Measurements from ENCODE around the gene ADAT3. TPM values are rescaled to one million over a fixed set of nuclear protein-coding genes. Genes with fewer than 3 reads are reported as not detected.

ADAT3 gene
- total RNA-seq, 4 donors from 2014 or later, result 18.7 to 73.2 (median 30.3) TPM

DNA sequence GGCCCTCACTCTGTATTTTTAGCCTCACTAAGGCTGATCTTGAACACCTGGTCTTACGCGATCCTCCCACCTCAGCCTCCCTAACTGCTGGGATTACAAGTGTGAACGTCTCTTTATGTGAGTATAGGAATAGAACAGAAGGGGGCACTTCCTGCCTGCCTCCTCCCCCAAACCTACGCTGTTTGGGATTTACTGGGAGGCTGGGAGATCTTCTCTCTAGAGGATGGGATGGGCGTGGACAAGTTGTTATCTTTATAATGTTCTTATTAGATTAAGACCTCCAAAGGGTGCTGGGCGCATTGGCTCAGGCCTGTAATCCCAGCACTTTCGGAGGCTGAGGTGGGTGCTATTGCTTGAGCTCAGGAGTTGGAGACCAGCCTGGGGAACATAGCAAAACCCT lies 32.9 kb downstream of the ADAT3 start:
- DNase-seq, result no peak
- 71% methylated on average over 7 of the region's 7 CpGs; no CpG with 5 or more reads in 1 of the 2 donors for WGBS, 2 donors (ENCODE audit: low coverage in 1 of 2)
- no peaks in the 10 kb centered on the region for H3K36me3 ChIP-seq
- no peak overlapping the region for H3K4me3 ChIP-seq
- no peak overlapping the region for H3K27ac ChIP-seq
- peaks cover 13 to 23% (median 18%) of the 10 kb centered on the region in 4 donors for H3K4me1 ChIP-seq
- H3K27me3 ChIP-seq, result no peaks in the 10 kb centered on the region
- H3K9me3 ChIP-seq, result no peaks in the 10 kb centered on the region
- in situ Hi-C loops (cut with MboI; ENCODE audit: low pct_ligation_motif_present in 1 of 4, low pct_unique_long_range_greater_than_20kb in 1 of 4, low sequenced_read_pairs in 3 of 4) (no loop called here), intact Hi-C loops (cut with DNase I; ENCODE audit: low total_unique reads) (no loop called here)
- TF ChIP-seq POLR2AphosphoS5 (IDR thresholded peaks at IDR 0.05) (no peak), EP300 (IDR thresholded peaks at IDR 0.05; ENCODE audit: low read depth) (no peak), POLR2A (IDR thresholded peaks at IDR 0.05) (no peak)
- TF ChIP-seq, protein P1, sequence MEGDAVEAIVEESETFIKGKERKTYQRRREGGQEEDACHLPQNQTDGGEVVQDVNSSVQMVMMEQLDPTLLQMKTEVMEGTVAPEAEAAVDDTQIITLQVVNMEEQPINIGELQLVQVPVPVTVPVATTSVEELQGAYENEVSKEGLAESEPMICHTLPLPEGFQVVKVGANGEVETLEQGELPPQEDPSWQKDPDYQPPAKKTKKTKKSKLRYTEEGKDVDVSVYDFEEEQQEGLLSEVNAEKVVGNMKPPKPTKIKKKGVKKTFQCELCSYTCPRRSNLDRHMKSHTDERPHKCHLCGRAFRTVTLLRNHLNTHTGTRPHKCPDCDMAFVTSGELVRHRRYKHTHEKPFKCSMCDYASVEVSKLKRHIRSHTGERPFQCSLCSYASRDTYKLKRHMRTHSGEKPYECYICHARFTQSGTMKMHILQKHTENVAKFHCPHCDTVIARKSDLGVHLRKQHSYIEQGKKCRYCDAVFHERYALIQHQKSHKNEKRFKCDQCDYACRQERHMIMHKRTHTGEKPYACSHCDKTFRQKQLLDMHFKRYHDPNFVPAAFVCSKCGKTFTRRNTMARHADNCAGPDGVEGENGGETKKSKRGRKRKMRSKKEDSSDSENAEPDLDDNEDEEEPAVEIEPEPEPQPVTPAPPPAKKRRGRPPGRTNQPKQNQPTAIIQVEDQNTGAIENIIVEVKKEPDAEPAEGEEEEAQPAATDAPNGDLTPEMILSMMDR (IDR thresholded peaks at IDR 0.05), result no peak

DNA sequence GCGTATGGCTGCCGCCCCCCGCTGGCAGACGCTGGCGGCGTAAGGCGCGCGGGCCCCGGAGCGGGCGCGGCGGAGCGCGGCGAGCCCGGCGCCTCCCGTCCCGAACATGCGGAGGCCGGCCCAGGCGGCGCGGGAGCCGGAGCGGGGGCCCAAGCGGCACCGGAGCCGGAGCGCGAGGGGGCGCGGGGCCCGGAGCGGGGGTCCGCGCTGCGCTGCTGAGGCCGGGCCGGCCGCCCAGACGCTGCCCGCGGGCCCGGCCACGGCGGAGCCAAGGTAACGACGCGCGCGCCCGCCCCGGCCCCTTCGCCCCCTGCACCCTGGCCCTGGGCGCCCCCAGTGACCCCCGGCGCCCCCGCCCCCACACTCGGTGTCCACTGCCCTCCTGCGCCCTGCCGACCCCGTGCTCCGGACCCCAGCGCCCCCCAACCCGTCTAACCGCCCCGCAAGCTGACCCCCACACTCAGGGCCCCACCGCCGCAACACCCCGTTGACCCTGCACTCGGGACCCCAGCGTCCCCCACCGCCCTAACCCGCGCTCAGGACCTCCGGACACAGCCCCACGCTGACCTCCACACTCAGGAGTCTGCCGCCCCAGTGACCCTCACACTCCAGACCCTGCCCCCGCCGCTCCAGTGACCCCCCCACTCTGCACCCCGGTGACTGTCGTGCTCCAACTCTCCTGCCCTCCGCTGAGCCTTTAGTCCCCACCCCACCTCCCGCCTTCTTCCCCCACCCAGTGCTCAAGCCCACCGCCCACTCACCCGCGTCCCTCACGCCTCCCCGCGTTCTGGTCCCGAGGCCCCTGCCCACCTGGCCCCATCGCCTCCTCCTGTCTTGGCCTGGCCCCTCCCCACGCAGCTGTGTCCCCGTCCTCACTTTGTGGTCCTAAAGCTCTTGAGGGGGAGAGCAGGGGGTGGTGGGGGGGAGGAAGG lies 36.2 kb downstream of the ADAT3 start, which contains the start of gene CSNK1G2:
TSS of gene CSNK1G2 (plus strand) at position 27 of the 932 bp plus-strand sequence. CDS start 28,601 bp downstream, outside the sequence.
- TF ChIP-seq, protein P1 (IDR thresholded peaks at IDR 0.05), result no peak
- peak in 1 of 3 donors; percentile 3 for TF ChIP-seq POLR2AphosphoS5 (IDR thresholded peaks at IDR 0.05)
- Histone ChIP-seq H3K9me3 (no peaks in the 10 kb centered on the region), H3K4me3 (peak within 1 kb of the TSS; percentile 69 to 89 (median 84)), H3K27me3 (no peaks in the 10 kb centered on the region), H3K27ac (peak within 1 kb of the TSS; percentile 89 to 100 (median 96)), H3K36me3 (no peaks in the 10 kb centered on the region), H3K4me1 (peaks cover 18 to 41% (median 30%) of the 10 kb centered on the region in 4 donors)
- 2% methylated on average over 25 of the region's 97 CpGs; no CpG with 5 or more reads in 1 of the 2 donors for WGBS, 2 donors (ENCODE audit: low coverage in 1 of 2)
- peak; percentile 30 for DNase-seq
- in situ Hi-C loops (cut with MboI; ENCODE audit: low pct_ligation_motif_present in 1 of 4, low pct_unique_long_range_greater_than_20kb in 1 of 4, low sequenced_read_pairs in 3 of 4) (no loop called here), intact Hi-C loops (cut with DNase I; ENCODE audit: low total_unique reads) (no loop called here)

DNA sequence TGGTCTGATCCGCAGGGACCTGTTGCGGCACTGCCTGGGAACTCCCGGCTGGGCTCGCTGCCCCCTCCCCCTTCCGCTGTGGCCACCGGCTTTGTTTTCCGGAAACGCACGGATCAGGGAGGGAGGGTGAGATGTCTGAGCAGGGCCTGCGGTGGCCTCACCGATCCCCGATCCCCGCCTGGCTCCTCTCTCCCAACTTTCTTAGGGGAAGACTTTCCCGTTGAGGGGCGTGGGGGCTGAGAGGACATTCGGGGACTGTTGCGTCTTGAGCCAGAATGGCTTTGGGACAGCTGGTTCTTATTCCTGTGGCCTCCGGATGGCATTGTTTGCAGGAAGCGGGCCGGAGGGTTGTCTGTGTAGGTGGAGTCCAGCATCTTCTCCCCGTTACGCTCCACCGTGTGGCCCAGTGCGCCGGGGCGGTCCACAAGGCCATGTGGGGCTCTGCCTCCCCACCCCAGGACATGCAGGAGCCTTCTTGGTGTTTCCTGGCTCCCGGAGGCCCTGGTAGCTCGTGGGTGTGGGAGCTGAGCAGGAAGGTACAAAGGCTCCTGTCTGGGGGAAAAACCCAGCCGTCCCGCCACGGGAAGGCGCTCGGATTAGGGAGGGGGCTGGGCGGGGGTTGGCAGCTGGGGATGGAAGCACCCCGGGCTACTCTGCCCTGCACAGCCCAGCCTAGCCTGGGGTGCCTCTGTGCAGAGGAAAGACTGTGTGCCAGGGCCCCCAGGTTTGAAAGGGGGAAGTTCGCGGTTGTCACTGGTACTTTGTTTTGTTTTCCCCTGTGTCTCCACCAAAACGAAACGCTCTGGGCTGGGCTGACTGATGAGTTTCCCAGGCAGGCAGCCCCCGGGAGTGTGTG lies 37.1 kb downstream of the ADAT3 start:
- whole genome bisulfite sequencing, 2 donors (ENCODE audit: low coverage in 1 of 2), result 1% methylated on average over 34 of the region's 40 CpGs; no CpG with 5 or more reads in 1 of the 2 donors
- Histone ChIP-seq H3K27ac (peak overlapping the region; percentile 89 to 100 (median 96)), H3K4me1 (peaks cover 18 to 41% (median 30%) of the 10 kb centered on the region in 4 donors), H3K27me3 (no peaks in the 10 kb centered on the region), H3K4me3 (peak overlapping the region; percentile 69 to 89 (median 79)), H3K36me3 (no peaks in the 10 kb centered on the region), H3K9me3 (no peaks in the 10 kb centered on the region)
- peak; percentile 48 for TF ChIP-seq POLR2A (IDR thresholded peaks at IDR 0.05)
- no peak for TF ChIP-seq EP300 (IDR thresholded peaks at IDR 0.05; ENCODE audit: low read depth)
- peak in 2 of 3 donors; percentile 43 to 49 for TF ChIP-seq POLR2AphosphoS5 (IDR thresholded peaks at IDR 0.05)
- intact Hi-C loops (cut with DNase I; ENCODE audit: low total_unique reads), result no loop called here
- in situ Hi-C loops (cut with MboI; ENCODE audit: low pct_ligation_motif_present in 1 of 4, low pct_unique_long_range_greater_than_20kb in 1 of 4, low sequenced_read_pairs in 3 of 4), result no loop called here
- DNase-seq, result peak; percentile 86

DNA sequence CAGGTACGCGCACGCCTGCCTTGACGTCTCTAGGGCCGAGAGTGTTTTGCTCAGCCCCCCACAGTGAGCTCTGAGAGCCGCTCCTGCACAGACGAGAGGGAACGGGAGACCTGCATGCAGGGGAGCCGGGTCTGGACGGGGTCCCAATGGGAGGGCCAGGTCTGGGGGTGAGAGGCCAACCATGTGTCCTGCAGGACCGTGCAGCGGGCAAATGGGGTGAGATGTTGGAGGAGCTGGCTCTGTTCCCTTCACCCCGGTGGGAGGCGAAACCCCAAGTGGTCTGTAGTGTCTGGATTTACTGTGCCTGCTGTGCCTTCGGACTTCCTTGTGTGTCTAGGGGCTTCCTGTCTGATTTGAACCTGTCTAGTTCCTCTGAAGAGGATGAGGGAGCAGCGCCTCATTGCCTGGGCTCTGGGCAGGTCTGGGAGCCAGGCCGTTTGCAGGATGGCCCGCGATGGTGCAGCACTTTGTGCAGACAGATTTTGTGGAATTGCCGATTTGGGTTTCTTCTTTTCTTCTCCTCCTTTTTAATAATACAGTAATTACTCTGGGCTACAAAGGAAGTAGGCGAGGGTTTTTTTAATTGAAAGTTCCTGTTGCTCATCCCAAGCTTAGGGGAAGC lies 37.8 kb downstream of the ADAT3 start:
- 40% methylated on average over 21 of the region's 21 CpGs; no CpG with 5 or more reads in 1 of the 2 donors for WGBS, 2 donors (ENCODE audit: low coverage in 1 of 2)
- no peak for DNase-seq
- H3K27ac ChIP-seq, result peak overlapping the region; percentile 89 to 100 (median 96)
- in situ Hi-C loops (cut with MboI; ENCODE audit: low pct_ligation_motif_present in 1 of 4, low pct_unique_long_range_greater_than_20kb in 1 of 4, low sequenced_read_pairs in 3 of 4), result no loop called here
- H3K27me3 ChIP-seq, result no peaks in the 10 kb centered on the region
- TF ChIP-seq POLR2A (IDR thresholded peaks at IDR 0.05), result no peak
- no peak for TF ChIP-seq EP300 (IDR thresholded peaks at IDR 0.05; ENCODE audit: low read depth)
- peak overlapping the region in 3 of 4 donors; percentile 72 to 89 (median 86) for H3K4me3 ChIP-seq
- peaks cover 18 to 41% (median 30%) of the 10 kb centered on the region in 4 donors for H3K4me1 ChIP-seq
- no peaks in the 10 kb centered on the region for H3K36me3 ChIP-seq
- intact Hi-C loops (cut with DNase I; ENCODE audit: low total_unique reads), result no loop called here
- no peaks in the 10 kb centered on the region for H3K9me3 ChIP-seq
